GM21367 (cell line): ENCODE data around the gene GABARAPL1.
A peak's percentile ranks its signal among the peaks of the same experiment; 100 is the strongest.

Source experiments
- ATAC-seq: cut with Tn5 transposase; IDR thresholded peaks from one replicate; pipeline ENCODE4 v1.9.1; 2021; ENCODE audit not compliant: unreplicated experiment

The GABARAPL1 gene

DNA sequence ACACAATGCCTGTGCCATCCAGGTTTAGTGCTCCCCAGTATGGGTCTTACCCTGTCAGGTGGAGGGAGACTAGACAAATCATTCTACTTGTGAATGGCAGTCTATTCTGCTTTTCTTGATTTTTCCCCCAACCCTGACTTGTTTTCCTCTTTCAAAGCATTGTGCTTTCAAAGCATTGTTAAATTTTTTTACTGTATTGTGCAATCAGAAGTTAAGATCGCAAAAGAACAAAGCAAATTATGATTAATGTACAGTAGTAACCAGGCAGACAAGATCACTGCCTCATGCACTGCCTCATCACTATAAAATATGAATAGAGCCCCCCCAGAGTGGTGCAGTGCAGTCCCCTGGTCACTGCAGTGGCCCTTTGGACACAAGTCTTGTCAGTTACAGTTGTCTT, 14.1 kb downstream of the GABARAPL1 start:
- no peak for ATAC-seq

DNA sequence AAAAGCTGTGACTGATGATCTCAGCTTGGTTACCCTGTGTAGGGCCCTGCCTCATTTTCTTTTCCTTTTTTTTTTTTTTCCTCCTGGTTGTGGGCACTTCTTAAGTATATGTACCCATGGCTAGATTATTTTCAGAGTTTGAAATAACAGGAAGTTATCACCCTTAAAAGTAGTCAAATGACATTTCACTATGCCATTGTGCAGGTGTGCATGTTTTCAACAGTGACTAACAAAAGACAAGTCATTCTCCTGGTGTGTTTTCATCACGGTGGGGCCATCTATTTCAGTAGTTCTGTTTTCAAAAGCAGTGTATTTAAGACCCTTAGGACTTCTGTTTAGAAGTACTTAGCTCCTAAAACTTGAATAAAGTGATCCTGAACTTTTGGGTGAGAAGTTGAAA, 15.0 kb downstream of the GABARAPL1 start:
- no peak for ATAC-seq

DNA sequence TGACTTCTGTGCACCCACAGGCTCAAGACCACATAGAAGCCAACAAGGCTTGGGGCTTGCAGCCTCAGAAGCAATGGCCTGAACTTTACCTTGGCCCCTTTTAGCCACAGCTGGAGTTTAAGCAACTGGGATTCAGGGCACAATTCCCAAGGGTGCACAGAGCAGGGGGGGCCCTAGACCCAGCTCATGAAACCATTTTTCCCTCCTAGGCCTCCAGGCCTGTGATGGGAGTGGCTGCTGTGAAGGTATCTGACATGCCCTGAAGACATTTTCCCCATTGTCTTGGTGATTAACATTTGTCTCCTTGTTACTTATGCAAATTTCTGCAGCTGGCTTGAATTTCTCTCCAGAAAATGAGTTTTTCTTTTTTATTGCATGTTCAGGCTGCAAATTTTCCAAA, 21.9 kb downstream of the GABARAPL1 start:
- ATAC-seq: no peak

DNA sequence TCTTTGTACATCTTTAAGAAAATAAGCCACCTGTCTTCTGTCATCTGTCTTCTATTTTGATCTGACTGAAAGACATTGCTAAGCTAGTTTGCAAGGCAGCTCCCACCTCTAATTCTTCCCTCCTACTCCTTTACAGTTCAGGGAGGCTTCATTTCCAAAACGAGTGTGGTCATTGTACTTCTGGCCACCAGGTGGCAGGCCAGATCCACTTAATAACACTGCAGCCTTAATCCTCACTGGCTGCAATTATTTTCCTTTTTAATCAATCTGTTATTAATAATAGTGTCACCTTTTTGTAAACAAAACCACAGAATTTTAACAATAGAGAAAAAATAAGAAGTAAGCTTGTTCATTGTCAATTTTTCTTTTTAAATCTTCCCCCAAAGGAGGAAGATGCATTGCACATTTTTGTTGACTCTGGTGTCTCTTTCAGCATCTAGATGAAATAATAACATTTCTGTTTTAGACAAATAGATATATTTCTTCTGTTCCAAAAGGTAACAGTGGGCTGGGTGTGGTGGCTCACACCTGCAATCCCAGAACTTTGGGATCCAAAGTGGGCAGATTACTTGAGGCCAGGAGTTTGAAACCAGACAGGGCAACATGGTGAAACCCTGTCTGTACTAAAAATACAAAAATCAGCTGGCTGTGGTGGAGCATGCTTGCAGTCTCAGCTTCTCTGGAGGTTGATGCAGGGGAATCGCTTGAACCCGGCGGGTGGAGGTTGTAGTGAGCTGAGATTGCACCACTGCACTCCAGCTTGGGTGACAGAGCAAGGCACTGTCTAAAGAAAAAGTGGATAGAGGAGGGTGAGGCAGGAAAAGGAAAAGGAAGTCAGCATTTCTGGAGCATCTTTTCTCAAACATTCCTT, 23.3 kb downstream of the GABARAPL1 start:
- ATAC-seq: no peak

DNA sequence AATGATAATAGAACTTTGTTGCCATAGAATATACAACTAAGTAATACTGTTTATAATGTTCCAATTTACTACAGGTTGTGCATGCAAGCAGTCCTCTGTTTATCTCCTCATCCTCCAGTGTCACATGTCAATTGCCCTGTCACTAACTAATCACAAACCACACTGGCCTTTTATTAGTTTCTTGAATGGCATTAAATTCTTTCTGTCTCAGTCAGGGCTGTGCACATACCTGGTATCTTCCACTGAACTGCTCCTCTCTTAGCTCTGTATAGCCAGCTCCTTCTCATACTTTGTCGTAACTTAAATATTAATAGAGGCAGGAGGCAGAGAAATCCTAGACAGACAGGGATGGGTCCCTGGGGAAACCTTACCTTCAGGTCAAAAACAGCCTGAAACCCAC, 24.0 kb downstream of the GABARAPL1 start:
- no peak for ATAC-seq

DNA sequence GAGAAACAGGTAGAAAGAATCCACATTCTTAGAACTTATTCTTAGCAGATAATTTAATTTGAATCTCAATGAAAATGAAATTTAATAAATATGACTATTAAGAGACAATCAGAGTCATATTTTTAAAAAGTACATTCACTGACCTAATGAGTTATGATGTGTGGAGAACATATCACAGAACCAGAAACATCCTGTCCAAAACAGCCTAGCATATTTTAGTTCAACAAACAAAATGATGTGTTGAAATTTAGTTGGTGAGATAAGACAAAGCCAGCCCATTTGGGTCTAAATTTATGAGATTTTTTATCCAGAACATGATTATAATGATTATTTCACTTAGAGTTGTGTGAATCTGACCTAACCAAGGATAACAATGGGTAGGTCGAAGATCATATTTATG, 25.8 kb downstream of the GABARAPL1 start:
- no peak for ATAC-seq

DNA sequence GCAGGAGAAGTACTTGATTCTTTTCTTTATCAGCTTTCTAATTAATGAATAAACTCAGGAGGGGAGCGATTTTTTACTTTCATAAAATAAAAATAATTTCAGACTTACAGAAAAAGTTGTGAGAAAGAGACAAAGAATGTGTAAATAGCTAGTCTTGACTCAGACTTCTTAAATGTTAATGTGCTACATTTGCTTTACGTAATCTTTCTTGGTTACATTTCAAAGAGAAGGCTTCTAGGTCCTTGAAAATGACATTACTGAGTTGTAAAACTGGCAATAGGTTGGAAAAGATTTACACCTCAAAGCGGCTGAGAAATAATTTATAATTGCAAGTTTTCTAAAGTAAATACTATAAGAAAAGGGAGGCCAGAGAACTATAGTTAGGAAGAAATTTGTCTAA, 28.6 kb downstream of the GABARAPL1 start:
- ATAC-seq: no peak

DNA sequence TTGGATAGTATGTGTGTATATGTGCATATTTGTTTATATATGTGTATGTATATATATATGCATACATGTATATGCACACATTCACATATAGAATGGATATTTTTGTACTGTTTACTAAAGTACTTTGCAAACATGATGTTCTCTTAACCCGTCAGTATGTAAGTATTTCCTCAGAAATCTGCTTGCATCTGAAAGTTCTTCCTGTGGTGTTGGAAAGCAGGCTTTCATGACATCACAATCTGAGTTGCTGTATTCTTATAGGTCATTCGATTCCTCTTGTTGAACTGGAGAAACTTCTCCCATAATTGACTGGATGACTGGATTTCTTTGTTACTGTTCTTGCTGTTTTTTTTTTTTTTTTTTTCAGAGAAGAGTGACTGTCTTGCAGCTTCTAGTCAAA, 29.1 kb downstream of the GABARAPL1 start:
- no peak for ATAC-seq

DNA sequence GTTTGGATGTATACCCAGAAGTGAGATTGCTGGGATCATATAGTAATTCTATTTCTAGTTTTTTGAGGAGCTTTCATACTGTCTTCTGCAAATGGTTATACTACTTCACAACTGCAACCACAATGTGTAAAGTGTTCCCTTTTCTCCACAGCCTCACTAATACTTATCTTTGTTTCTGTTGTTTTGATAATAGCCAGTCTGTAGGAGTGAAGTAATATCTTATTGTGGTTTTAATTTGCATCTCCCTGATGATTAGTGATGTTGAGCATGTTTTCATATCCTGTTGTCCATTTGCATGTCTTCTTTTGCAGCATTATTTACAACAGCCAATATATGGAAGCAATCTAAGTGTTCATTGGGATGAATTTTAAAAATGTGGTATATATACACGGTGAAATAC, 29.9 kb downstream of the GABARAPL1 start:
- ATAC-seq: no peak

DNA sequence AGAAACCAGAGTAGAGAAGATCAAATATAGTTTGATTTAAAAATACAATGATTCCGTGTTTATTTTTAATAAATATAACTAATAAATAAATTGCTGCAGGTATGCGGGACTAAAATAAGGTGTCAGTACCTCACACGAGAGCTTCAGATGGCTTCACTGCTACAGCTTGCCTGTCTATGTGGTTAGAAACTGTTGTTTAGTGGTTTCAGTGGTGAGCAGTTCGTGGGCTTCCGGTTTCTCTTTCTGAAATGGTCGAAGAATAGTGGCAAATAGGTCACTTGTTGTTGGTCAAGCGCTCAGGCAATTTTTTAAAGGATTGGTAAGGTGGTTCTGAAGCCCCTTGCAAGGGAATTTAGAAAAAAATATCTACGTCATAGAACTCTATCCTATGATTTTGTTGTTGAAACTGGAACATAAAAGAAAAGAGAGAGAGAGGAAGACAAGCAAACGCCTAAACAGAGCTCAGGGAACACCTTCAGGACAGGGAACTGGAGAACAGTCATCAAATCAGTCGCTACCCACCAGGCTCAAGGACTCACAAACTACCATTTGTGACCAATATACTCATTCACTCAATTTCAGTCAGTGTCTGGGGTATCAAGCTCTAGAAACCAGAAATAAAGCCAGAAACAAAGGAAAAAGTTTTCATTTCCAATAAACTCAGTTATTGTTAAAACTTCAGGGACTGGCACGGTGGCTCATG, 31.3 kb downstream of the GABARAPL1 start:
- ATAC-seq: peak; percentile 93

DNA sequence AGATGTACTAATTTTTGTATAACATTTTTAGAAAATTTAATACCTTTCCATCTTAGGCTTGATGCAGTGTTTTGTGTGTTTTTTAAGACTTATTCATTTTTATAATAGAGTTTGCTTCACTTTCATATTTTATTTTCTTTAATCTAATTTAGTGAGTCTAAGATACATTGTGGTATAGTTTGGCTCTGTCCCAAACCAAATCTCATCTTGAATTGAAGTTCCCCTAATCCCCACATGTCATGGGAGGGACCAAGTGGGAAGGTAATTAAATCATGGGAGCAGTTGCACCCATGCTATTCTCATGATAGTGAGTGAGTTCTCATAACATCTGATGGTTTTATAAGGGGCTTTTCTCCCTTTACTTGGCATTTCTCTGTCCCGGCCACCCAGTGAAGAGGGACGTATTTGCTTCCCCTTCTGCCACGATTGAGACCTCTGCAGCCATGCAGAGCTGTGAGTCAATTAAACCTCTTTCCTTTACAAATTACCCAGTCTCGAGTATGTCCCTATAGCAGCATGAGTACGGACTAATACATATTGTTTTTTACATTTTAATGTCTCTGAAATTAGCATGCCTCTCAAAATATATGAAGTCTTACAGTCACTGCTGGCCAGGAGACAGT, 34.9 kb downstream of the GABARAPL1 start:
- ATAC-seq: no peak

DNA sequence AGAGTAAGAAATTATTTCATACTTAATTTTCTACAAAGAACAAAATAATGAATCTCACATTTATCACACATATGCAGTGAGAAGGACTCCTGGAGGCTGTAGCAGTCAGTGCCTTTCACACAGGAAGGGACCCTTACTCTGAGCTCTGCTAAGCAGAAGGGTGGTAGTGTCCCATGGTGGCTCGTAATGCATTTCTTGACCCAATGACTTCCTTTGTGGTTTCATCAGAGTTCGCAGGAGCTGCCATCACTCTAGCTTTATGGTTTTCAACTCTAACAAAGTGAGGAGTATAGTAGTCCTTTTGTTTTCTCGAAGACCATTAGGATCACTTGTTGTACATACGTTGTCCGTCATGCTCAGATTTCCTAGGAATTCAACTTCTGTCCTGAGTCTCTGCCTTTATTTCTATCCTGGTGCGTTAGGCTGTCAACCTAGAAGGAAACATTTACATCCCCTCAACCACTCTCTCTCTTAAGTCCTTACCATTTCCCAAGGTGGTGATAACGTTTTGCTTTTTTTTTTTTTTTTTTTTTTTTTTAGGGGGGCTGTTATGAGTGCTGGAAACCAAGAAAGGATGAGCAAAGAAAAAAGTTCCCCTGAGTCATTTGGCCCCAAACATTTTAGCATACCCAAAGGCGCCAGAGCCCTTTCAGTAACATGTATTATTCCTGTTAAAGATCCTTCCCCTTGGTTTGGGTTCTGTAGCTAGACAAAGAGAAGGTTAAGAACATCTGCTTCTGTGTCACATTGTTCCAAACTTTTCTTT, 37.2 kb downstream of the GABARAPL1 start:
- ATAC-seq: no peak

DNA sequence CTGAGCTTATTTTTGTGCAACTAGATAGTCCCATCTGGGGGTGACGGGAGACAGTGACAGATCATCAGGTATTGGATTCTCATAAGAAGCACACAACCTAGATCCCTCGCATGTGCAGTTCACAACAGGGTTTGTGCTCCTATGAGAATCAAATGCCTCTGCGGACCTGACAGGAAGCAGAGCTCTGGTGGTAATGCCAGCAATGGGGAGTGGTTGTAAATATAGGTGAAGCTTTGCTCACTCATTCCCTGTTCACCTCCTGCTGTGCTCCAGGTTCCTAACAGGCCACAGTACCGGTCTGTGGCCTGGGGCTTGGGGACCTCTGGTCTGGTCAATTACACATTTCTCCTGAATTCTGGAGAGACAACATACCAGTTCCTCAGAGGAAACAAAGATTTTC, 39.0 kb downstream of the GABARAPL1 start:
- no peak for ATAC-seq

DNA sequence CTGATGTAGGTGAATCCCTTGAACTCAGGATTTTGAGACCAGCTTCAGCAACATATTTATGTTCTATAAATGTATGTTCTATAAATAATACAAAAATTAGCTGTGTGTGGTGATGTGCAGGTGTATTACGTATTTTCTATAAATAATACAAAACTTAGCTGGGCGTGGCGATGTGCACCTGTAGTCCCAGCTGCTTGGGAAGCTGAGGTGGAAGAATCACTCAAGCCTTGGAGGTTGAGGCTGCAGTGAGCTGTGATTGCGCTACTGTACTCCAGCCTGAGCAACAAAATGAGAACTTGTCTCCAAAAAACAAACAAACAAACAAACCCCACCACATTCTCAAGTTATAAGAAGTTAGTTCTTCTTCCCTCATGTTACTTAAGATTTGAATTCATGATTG, 39.5 kb downstream of the GABARAPL1 start:
- no peak for ATAC-seq

DNA sequence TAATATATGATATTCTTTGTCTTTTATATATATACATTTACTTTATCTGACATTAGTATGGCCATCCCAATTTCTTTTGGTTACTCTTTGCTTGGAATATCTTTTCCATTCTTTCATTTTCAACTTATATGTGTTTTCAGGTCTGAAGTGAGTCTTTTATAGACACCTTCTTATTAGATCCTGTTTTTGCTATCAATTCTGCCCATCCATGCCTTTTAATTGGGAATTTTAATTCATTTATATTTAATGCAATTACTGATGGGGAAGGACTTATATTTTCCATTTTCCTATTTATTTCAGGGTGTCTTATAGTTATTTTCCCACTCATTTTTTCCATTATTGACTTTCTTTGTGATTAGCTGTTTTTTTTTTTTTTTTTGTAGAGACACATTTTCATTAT, 43.4 kb downstream of the GABARAPL1 start:
- ATAC-seq: no peak

DNA sequence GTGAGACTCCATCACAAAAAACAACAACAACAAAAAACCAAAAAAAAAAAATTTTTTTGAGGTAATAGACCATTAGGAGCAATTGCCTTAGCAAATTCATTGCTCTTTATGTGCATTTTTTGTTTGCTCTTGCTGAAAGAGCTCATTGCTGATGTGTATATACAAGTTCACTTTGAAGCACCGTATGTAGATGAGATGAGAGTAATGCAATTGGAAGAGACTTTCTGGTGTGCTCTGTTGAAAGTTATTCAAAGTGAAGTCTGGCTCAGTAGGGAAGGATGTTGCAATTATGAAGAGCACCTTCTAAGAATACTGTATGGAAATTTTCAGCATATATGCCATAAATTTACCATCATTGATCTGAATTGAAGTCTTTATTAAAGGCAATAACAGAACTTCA, 48.2 kb downstream of the GABARAPL1 start:
- no peak for ATAC-seq

DNA sequence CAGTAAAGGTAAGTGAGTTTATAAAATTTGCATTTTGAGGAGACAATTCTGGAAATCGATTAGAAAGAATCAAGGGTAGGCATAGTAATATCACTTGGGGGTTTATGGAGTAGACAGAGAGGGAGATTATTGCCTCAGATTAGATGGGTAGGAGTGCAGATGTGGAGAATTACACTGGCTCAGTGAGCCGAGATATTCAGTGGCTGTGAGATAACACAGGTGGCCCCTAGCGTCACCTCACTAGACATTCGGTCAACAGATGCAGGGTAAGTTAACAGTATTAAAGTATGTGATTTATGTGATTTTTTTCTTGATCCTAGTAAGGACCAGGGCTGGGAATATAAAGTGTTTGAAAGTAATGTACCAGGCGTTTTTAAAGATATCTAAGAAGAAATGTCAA, 55.4 kb downstream of the GABARAPL1 start:
- ATAC-seq: no peak

DNA sequence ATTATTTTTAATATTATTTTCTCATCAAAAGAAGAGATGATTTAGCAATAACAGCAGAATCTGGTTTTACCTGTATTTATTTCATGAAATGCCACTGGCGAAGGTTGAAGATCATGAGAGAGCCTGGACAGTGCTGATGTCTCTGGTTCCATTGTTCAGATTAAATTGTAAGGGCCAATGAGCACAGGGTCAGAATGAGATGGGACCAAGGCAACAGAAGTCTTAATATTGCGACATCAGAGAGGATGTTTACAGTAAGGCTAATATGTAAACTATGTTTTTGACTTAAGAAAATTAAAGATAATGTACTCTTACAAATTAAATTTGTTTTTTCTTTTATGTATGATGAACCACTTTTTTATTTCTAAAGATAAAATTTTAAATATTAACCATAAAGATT, 59.8 kb downstream of the GABARAPL1 start:
- ATAC-seq: no peak
